NCI-H82 treated with DMSO at 0.1 percent for 48 hours (cell line): ENCODE results near the gene SPG7.
"Not testable (repeated sequence)": the region's sequence is repeated elsewhere in the genome, so short reads cannot be mapped to it uniquely, and the experiment has no call there.

Experiments
- DNase-seq: peaks from one replicate; lab custom pipeline; 2025; ENCODE audit not compliant: unreplicated experiment; lab: John Stamatoyannopoulos, UW

The SPG7 gene

DNA sequence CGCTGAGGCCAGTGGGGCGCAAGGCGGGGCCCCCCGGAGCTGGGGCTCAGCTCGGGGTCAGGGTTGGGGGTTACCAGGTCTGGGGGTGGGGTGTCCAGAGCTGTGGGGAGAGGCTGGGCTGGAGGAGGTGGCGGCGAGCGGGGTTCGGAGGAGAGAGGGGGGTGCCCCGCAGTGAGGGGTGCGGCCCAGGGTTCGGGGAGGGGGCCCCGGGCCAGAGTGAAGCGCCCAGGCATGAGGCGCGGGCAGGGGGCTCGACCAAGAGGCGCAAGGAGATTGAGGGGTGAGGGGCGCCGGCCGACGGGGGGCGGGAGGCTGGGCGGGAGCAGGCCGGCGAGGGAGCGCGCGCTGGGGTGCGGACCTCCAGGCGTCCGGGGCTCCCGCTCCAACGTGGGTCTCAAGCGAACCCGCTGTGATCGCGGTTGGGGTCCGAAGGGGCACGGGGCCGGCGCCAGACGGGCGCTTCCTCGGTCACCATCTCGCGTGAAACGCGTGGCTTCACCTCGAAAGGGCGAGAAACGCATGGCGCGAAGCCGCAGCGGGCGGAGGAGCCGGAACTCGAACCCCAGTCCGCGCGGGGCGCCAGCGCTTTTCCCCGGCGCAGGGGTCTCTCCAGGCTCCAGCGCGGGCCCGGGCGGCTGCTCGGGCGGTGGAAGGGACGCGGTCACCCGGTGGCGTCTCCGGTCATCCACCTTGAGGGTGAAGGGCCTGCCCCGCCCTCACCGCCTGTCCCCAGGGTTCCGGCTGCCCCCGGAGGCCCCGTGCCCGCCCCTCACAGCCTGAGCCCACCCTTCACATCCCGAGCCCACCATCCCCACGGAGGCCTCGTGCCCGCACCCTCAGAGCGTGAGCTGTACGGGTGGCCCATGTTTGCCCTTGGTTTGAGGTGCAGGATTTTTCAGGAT lies 68.2 kb downstream of the SPG7 start:
- no peak for DNase-seq

DNA sequence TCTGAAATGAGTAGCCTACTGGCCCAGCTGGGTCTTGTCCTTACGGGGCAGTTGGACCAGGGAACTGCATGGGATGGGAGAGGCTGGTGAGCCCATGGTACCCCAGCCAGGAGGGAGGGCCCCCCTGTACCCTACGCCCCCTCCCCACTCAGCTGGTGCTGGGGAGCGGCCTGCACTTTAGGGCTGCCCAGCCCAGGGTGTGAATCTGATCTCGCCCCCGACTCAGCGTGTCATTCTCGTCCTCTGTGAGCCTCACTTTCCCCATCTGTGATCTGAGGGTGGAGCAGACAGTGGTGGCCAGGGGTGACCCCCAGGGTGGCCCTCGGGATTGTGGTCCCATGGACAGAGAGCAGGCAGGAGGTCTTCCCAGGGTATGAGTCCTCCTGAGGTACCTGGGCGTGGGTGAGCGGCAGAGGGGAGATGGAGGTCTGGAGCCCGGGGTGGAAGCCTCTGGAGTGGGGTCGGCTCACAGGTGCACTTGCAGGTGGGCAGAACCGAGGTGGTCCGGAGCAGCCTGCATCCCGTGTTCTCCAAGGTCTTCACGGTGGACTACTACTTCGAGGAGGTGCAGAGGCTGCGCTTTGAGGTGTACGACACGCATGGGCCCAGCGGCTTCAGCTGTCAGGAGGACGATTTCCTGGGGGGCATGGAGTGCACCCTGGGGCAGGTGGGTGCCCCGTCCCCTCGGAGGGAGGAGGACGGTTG lies 69.0 kb downstream of the SPG7 start:
- DNase-seq, result no peak

GRCh38 chr16:89579351-89579750 lies 71.1 kb downstream of the SPG7 start:
- DNase-seq, result no peak

- DNase-seq, result no peak
Observed at GRCh38 chr16:89581045-89581695, 73.0 kb downstream of the SPG7 start.

- no peak for DNase-seq
Observed at GRCh38 chr16:89581861-89582563, 73.8 kb downstream of the SPG7 start.

- no peak for DNase-seq
Observed at GRCh38 chr16:89582614-89583196, 74.5 kb downstream of the SPG7 start.

DNA sequence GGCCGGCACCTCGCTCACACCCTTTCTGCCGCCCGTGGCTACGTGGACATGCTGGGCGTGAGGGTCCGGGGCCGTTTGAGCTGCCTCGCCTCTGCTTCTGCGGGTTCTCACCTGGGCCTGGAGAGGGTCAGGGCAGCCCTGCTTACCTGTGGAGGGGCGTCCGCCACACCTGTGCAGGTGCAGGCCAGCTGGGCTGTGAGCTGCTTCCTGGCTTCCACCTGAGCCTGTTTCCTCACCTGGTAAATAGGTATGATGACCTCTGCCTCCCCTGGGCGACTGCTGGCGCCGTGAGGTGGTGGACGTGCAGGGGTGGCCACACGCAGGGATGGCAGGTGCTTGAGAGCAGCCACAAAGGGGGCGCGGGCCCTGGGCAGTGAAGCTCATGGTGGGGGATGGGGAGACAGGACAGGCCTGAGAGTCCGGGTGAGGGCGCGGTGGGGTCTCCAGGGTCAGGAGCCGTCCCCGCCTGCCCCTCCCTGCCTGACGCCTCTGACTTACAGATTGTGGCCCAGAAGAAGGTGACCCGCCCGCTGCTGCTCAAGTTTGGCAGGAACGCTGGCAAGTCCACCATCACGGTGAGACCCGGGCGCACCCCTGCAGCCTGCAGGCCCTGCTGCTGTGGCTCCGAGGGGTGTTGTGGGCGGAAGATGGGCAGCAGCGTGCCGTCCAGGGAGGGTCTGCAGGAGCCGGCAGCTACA lies 75.1 kb downstream of the SPG7 start:
- no peak for DNase-seq

DNA sequence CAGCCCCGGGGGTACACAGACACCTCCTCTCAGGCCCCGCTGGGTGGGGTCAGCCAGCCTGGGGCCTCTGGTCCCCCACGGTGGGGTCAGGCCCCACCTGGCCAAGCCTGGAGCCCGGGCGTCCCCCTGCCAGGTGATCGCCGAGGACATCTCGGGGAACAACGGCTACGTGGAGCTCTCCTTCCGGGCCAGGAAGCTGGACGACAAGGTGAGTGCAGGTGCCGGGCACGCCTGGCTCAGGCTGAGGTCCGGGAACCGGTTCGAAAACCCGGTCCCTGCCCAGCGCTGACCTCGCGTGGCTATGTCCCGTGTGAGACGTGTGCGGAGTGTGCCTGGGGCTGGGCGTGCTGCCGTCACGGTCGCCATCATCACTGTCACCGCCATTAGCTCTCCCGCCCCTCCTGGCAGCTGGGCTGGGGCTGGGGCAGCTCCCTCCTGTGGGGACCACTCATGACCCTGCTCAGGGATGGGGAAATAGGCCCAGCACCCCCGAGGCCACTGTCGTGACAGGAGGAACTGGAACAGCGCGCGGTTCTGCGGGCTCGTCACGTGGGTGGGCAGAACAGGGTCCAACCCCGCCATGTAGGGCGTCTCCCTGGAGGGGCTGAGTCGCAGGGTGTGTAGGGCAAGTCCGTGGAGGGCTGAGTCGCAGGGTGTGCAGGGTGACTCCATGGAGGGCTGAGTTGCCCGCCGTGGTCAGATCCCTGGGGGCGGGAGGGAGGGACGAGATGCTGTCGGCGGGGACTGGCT lies 75.9 kb downstream of the SPG7 start:
- DNase-seq, result no peak

DNA sequence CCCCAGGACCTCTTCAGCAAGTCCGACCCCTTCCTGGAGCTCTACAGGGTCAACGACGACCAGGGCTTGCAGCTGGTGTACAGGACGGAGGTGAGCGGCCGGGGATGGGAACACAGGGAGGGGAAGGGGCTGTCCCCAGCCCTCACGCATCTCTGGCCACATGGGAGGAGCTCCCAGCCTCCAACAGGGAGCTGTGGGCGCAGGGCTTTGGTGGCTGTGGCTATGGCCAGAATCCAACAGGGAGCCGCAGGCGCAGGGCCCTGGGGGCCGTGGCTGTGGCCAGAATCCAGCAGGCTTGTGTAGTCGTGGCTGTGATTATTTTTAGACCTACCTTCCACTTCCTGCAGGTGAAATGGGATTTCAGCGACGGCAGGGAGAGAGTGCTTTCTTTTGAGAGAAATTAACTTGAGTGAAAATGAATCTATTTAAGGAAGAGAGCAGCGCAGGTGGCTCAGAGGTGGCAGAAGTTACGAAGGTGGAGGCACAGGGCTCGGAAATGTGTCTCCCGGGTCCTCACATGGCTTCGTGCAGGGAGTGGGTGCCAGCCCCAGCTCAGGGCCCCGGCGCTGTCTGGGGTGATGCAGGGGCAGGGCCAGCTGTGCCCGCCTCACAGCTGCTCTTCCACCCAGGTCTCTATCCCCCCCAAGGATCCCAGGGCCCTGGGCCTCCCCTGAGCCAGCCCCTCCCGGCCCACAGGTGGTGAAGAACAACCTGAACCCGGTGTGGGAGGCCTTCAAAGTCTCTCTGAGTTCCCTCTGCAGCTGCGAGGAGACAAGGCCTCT lies 76.8 kb downstream of the SPG7 start:
- no peak for DNase-seq

- no peak for DNase-seq
Observed at GRCh38 chr16:89586218-89586617, 78.0 kb downstream of the SPG7 start.

GRCh38 chr16:89586853-89587252 lies 78.7 kb downstream of the SPG7 start:
- DNase-seq, result no peak

DNA sequence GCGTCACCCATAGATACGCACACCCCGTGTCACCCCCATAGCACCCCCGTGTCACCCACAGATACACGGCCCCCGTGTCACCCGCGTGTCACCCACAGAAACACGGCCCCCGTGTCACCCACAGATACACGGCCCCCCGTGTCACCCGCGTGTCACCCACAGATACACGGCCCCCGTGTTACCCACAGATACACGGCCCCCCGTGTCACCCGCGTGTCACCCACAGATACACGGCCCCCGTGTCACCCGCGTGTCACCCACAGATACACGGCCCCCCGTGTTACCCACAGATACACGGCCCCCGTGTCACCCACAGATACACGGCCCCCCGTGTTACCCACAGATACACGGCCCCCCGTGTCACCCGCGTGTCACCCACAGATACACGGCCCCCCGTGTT lies 79.5 kb downstream of the SPG7 start:
- DNase-seq, result not testable (repeated sequence)

- DNase-seq, result no peak
Observed at GRCh38 chr16:89588413-89589109, 80.4 kb downstream of the SPG7 start.

DNA sequence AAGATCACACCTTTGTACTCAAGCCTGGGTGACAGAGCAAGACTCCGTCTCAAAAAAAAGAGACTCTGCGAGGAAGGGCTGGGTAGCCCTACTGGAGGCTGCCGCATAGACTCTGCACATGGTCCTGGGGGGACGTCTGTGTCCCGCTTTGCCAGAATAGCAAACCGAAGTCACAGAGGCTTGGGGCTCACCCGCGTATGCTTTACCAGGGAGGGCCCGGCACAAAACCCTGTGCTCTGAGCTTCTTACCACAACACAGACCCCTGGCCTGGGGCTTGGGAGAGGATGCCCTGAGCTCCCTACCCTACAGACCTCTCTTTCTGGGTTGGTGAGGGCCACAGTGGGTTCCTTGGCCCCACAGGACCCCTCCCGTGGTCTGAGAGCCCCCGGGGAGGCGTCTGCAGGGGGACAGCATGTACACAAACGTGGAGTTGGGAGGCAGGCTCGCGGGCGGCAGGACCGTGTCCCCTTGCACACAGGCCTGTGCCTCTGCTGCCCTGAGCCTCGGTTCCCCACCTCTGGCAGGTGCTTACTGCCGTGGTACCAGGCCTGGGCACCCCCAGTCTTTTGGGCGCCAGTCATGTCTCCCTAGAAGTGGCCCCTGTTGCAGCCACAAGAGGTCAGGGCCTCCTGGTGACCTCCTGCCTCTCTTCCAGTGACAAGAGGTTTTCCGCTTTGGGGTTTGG lies 81.2 kb downstream of the SPG7 start:
- DNase-seq, result no peak

DNA sequence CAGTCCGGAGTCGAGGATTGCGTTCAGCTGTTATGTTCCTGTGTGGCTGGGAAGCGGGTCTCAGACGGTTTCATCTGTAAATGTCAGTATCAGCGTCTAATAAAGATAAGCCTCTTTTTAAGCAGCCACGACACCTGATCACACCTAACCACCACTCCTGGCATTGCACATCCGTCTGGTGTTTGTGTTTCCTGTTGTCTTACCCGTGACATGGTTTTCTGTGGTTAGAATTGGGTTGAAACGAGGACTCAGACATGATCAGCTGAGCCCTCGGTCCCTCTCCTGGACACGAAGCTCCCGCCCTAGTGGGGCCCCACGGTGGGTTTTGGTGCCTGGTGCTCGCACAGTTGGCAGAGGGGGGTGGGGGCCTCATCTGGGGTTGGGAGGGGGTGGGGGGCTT lies 85.6 kb downstream of the SPG7 start:
- DNase-seq, result no peak

DNA sequence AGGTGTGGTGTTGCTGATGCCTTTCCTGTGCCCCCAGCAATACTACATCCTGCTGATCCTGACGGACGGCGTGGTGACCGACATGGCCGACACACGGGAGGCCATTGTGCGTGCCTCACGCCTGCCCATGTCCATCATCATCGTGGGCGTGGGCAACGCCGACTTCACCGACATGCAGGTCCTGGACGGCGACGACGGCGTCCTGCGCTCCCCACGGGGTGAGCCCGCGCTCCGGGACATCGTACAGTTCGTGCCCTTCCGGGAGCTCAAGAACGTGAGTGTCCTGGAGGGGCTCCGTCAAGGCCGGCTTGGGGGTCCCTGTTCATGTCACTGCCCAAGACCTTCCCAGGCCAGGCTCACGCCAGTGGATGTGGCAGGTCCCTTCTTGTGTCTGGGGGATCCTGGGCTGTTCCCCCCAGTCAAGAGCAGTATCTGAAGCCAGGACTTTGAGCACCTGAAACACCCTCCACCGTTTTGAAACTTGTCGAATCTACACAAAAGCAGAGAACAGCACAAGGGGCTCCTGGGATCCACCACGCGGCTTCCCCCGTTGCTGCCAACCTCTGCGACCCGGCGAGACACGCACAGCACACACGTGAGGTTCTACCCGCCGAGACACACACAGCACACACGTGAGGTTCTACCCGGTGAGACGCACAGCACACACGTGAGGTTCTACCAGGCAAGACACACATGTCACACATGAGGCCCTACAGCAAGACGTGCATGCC lies 87.3 kb downstream of the SPG7 start:
- DNase-seq, result no peak
